Smooth muscle cell (in vitro differentiated cells): ENCODE data around the gene BLOC1S1. TPM values are rescaled to one million over a fixed set of nuclear protein-coding genes. Genes with fewer than 3 reads are reported as not detected.

Source experiments
- DNase-seq: peaks from one replicate; lab custom pipeline; 2025; ENCODE audit not compliant: unreplicated experiment; lab: John Stamatoyannopoulos, UW
- H2AFZ ChIP-seq: fragments of 200-600 bp; sonication (generic); 2 replicates; pipeline ENCODE4 v1.6.0; 2016; ENCODE audit warnings: antibody characterized with exemption, low read depth, mild to moderate bottlenecking
- H3F3A ChIP-seq: fragments of 200-600 bp; sonication (generic); 2 replicates; pipeline ENCODE4 v1.6.0; 2017; ENCODE audit warnings: antibody characterized with exemption, low read depth
- H3K27ac ChIP-seq: fragments of 200-600 bp; sonication (generic); 2 replicates; pipeline ENCODE4 v1.5.1; 2016; ENCODE audit warnings: low read depth, mild to moderate bottlenecking
- H3K27me3 ChIP-seq: fragments of 200-600 bp; sonication (generic); 2 replicates; pipeline ENCODE4 v1.6.1; 2016; ENCODE audit warnings: low read depth, mild to moderate bottlenecking
- H3K36me3 ChIP-seq: fragments of 200-600 bp; sonication (generic); 2 replicates; pipeline ENCODE4 v1.5.1; 2016; ENCODE audit warnings: low read depth
- H3K4me1 ChIP-seq: fragments of 200-600 bp; sonication (generic); 2 replicates; pipeline ENCODE4 v1.5.1; 2016; ENCODE audit warnings: low read depth
- H3K4me2 ChIP-seq: fragments of 200-600 bp; sonication (generic); 2 replicates; pipeline ENCODE4 v1.6.0; 2016; ENCODE audit warnings: mild to moderate bottlenecking
- H3K4me3 ChIP-seq: fragments of 200-600 bp; sonication (generic); 2 replicates; pipeline ENCODE4 v1.5.1; 2016; ENCODE audit warnings: mild to moderate bottlenecking
- H3K79me2 ChIP-seq: fragments of 200-600 bp; sonication (generic); 2 replicates; pipeline ENCODE4 v1.6.0; 2016; ENCODE audit warnings: low read depth, mild to moderate bottlenecking
- H3K9ac ChIP-seq: fragments of 200-600 bp; sonication (generic); 2 replicates; pipeline ENCODE4 v1.6.0; 2016; ENCODE audit warnings: low read depth
- H3K9me3 ChIP-seq: fragments of 200-600 bp; sonication (generic); replicated peaks from 2 replicates; pipeline ENCODE4 v1.5.1; 2016; ENCODE audit warnings: low read depth
- H4K20me1 ChIP-seq: fragments of 200-600 bp; sonication (generic); 2 replicates; pipeline ENCODE4 v1.6.0; 2016; ENCODE audit warnings: low read depth
- WGBS: methylation state at CpG from one replicate; pipeline ENCODE4 v1.1.7; 2016; ENCODE audit warnings: low lambda C conversion rate; 5-methylcytosine and 5-hydroxymethylcytosine counted together
- polyA plus RNA-seq: library from polyadenylated mRNA; unstranded; fragments of >200 nt; fragmentation: Nextera tagmentation; extraction: Ambion mirVana; gene quantifications from 2 replicates; pipeline ENCODE4 v1.2.1, GENCODE V29; 2016
- total RNA-seq: library from RNA; depleted of rRNA; stranded (reverse); fragments of >200 nt; gene quantifications from 2 replicates; pipeline ENCODE4 v1.2.3, GENCODE V29; 2014
- TF ChIP-seq, protein P1 (sequence below): fragments of 200-600 bp; sonication (generic); IDR thresholded peaks from 2 replicates; pipeline ENCODE4 v1.5.1; 2017; ENCODE audit warnings: borderline replicate concordance, mild to moderate bottlenecking, antibody characterized with exemption; ENCODE audit not compliant: insufficient read depth, poor library complexity, severe bottlenecking

Gene BLOC1S1
- total and polyA plus RNA-seq, 2 experiments from 2014 or later: 146 to 150 TPM

DNA sequence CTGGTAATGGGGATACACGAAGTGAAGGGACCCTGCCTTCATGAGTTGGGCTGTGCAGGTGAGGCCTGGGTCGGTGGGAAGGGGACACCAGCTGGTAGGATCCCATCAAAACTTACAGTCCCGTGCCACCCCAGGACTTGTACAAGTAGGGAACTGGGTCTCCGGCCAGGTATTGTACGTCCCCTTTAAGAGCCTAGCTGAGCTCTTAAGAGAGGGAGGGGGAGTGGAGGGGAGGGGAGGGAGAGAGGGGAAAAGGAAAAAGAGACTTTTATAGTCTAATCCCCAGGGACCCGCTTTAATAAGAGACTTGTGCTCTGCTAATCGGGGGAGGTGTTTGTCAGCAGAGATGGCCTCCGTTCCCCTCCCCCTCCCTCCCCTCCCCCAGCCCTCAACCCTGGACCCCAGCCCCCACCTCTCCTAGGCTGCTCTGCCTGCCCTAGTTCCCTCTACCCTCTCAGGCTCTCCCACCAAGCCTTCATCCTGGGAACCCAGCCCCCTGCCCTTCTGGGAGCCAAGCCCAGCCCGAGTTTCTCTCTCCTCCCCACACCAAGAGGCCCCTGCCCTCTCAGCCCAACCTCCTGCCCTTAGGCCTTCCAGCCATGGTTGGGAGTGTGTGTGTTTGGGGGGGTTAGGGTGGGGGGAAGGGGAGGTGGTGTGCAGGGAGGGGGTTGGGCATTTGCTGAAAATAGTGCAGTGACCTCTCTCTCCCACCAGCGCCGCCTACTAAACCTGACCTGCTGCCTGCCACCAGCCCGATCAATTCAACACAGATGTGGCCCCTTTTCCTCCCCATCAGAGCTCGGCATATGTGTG is 29.7 kb downstream of the BLOC1S1 start:
- Histone ChIP-seq H3K9me3 (no peaks in the 10 kb centered on the region), H3K9ac (no peak overlapping the region), H3K4me3 (peak overlapping the region; percentile 80), H3K4me1 (peaks cover 35% of the 10 kb centered on the region), H3K4me2 (peak overlapping the region; percentile 96), H3K27ac (peak overlapping the region; percentile 58), H2AFZ (no peak overlapping the region), H4K20me1 (peaks cover 48% of the 10 kb centered on the region), H3F3A (no peaks in the 10 kb centered on the region), H3K79me2 (peaks cover 7% of the 10 kb centered on the region), H3K36me3 (peaks cover under 1% of the 10 kb centered on the region), H3K27me3 (no peaks in the 10 kb centered on the region)
- TF ChIP-seq, protein P1, sequence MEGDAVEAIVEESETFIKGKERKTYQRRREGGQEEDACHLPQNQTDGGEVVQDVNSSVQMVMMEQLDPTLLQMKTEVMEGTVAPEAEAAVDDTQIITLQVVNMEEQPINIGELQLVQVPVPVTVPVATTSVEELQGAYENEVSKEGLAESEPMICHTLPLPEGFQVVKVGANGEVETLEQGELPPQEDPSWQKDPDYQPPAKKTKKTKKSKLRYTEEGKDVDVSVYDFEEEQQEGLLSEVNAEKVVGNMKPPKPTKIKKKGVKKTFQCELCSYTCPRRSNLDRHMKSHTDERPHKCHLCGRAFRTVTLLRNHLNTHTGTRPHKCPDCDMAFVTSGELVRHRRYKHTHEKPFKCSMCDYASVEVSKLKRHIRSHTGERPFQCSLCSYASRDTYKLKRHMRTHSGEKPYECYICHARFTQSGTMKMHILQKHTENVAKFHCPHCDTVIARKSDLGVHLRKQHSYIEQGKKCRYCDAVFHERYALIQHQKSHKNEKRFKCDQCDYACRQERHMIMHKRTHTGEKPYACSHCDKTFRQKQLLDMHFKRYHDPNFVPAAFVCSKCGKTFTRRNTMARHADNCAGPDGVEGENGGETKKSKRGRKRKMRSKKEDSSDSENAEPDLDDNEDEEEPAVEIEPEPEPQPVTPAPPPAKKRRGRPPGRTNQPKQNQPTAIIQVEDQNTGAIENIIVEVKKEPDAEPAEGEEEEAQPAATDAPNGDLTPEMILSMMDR: no peak
- DNase-seq: no peak
- 10% methylated on average over 11 of the region's 13 CpGs for WGBS

DNA sequence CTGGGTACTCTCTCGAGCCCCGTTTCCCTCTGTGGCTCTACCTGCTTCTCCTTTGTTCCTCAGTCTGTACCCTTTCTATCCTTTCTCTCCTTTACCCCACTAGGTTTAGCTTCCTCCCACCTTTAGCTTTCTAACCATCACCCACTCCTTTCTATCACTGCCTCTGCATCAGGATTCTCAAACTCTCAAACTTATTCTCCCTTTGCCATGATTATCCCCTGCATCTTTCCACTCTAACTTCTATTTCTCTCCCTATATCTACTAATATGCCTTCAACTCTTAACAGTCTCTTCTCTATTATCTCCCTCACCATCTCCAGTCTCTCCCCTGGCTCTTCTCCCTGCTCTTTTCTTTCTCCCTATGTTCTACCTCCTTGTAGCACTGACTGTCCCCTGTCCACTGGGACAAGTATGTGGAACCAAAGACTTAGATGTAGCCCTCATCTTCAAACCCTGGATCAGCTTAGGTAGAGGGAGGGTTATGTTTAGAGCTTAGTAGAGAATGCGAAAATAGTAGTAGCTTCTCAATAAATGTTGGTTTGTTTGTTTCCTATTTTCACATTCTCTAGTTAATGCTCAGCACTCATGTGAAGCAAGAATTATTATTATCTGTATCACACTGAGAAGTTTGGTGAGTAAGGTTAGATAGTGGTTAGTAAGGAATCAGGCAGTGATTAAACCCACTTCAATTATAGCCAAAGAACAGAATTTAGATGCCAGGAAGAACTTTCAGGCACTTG is 30.5 kb downstream of the BLOC1S1 start:
- peak overlapping the region; percentile 96 for H3K4me2 ChIP-seq

DNA sequence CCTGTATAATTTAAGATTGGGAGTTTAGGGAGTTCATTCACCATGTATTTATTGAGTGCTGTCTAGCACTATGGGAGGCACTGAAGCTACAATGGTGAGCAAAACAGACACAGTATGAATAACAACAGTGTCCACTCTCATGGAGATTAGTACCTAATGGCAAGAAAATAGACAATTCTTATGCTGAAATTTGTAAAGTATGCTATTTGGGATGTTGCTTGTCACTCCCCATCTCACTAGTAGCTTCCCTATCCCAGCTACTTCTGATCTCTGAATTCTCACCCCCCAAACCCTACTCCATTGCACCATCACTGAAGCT is 31.0 kb downstream of the BLOC1S1 start:
- H3K27me3 ChIP-seq: no peaks in the 10 kb centered on the region
- no peak overlapping the region for H3K4me3 ChIP-seq
- H3K9me3 ChIP-seq: no peaks in the 10 kb centered on the region
- no peak overlapping the region for H2AFZ ChIP-seq
- no peak for DNase-seq
- no peak overlapping the region for H3K4me2 ChIP-seq
- peaks cover 5% of the 10 kb centered on the region for H3K36me3 ChIP-seq
- no peaks in the 10 kb centered on the region for H3F3A ChIP-seq
- H3K9ac ChIP-seq: no peak overlapping the region
- TF ChIP-seq, protein P1: no peak
- H3K27ac ChIP-seq: no peak overlapping the region
- H3K79me2 ChIP-seq: peaks cover 7% of the 10 kb centered on the region
- H4K20me1 ChIP-seq: peaks cover 48% of the 10 kb centered on the region
- H3K4me1 ChIP-seq: peaks cover 34% of the 10 kb centered on the region

More for the DNA sequence above, 30.5 kb downstream of the BLOC1S1 start:
- H3K27me3 ChIP-seq: no peaks in the 10 kb centered on the region
- H3F3A ChIP-seq: no peaks in the 10 kb centered on the region
- peaks cover 5% of the 10 kb centered on the region for H3K36me3 ChIP-seq
- 34% methylated on average over 3 of the region's 3 CpGs for WGBS
- H4K20me1 ChIP-seq: peaks cover 48% of the 10 kb centered on the region
- TF ChIP-seq, protein P1: no peak
- no peak overlapping the region for H2AFZ ChIP-seq
- H3K4me3 ChIP-seq: no peak overlapping the region
- H3K9me3 ChIP-seq: no peaks in the 10 kb centered on the region
- H3K4me1 ChIP-seq: peaks cover 35% of the 10 kb centered on the region
- DNase-seq: no peak
- H3K9ac ChIP-seq: no peak overlapping the region
- peaks cover 7% of the 10 kb centered on the region for H3K79me2 ChIP-seq
- H3K27ac ChIP-seq: peak overlapping the region; percentile 58
